HFFc6 (cell line): ENCODE data around the gene HRG. TPM values are rescaled to one million over a fixed set of nuclear protein-coding genes. Genes with fewer than 3 reads are reported as not detected.
"Not testable (repeated sequence)": the region's sequence is repeated elsewhere in the genome, so short reads cannot be mapped to it uniquely, and the experiment has no call there.

Source experiments
- DNase-seq: peaks from one replicate; pipeline ENCODE4 v3.0.0-alpha.2; 2018
- H3K27ac Mint-ChIP-seq: 2 replicates; pipeline ENCODE4 v1.8.0; 2020; ENCODE audit warnings: mild to moderate bottlenecking, mixed read lengths
- H3K27me3 Mint-ChIP-seq: 2 replicates; pipeline ENCODE4 v1.8.0; 2021; ENCODE audit warnings: mild to moderate bottlenecking, moderate library complexity, mixed read lengths; ENCODE audit not compliant: insufficient read depth
- H3K36me3 Mint-ChIP-seq: 2 replicates; pipeline ENCODE4 v1.8.0; 2021; ENCODE audit warnings: low read depth, mixed read lengths
- H3K4me1 Mint-ChIP-seq: 2 replicates; pipeline ENCODE4 v1.8.0; 2020; ENCODE audit warnings: low read depth, mixed read lengths
- H3K4me3 Mint-ChIP-seq: 2 replicates; pipeline ENCODE4 v1.8.0; 2020; ENCODE audit warnings: mild to moderate bottlenecking, moderate library complexity, mixed read lengths
- H3K9me3 Mint-ChIP-seq: 2 replicates; pipeline ENCODE4 v1.8.0; 2020; ENCODE audit warnings: mild to moderate bottlenecking, mixed read lengths
- total RNA-seq, 6 experiments: library from RNA; stranded (reverse); fragmentation: NEBNext Ultra II Directional; extraction: Animal tissue kit (Norgen Biotek cat#: 25700); gene quantifications; 2 replicates in 1 of 6; 3 replicates in 5 of 6; pipeline ENCODE4 v1.2.3, GENCODE V29; 2021
- TF ChIP-seq, protein P1 (sequence below): fragments of 200-600 bp; sonication (generic); IDR thresholded peaks from 2 replicates; pipeline ENCODE4 v1.5.0; 2021; ENCODE audit warnings: antibody characterized with exemption, mild to moderate bottlenecking

HRG gene
- total RNA-seq, 6 experiments from 2014 or later = not detected

DNA sequence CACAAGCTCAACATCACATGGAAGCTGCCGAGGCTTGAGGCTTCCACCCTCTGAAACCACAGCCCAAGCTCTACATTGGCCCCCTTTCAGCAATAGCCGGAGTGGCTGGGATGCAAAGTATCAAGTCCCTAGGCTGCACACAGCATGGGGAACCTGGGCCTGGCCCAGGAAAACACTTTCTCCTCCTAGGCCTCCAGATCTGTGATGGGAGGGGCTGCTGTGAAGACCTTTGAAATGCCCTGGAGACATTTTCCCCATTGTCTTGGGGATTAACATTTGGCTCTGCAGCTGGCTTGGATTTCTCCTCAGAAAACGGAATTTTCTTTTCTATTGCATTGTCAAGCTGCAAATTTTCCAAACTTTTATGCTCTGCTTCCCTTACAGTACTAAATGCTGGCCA, 18.2 kb downstream of the HRG start:
- Mint-ChIP-seq H3K4me3 (no peak overlapping the region), H3K27me3 (peaks cover 9% of the 10 kb centered on the region), H3K27ac (no peak overlapping the region), H3K36me3 (no peaks in the 10 kb centered on the region), H3K4me1 (no peaks in the 10 kb centered on the region), H3K9me3 (peaks cover 6% of the 10 kb centered on the region; the same call in 1 of the 2 replicates)
- TF ChIP-seq, protein P1, sequence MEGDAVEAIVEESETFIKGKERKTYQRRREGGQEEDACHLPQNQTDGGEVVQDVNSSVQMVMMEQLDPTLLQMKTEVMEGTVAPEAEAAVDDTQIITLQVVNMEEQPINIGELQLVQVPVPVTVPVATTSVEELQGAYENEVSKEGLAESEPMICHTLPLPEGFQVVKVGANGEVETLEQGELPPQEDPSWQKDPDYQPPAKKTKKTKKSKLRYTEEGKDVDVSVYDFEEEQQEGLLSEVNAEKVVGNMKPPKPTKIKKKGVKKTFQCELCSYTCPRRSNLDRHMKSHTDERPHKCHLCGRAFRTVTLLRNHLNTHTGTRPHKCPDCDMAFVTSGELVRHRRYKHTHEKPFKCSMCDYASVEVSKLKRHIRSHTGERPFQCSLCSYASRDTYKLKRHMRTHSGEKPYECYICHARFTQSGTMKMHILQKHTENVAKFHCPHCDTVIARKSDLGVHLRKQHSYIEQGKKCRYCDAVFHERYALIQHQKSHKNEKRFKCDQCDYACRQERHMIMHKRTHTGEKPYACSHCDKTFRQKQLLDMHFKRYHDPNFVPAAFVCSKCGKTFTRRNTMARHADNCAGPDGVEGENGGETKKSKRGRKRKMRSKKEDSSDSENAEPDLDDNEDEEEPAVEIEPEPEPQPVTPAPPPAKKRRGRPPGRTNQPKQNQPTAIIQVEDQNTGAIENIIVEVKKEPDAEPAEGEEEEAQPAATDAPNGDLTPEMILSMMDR = no peak
- DNase-seq = no peak

DNA sequence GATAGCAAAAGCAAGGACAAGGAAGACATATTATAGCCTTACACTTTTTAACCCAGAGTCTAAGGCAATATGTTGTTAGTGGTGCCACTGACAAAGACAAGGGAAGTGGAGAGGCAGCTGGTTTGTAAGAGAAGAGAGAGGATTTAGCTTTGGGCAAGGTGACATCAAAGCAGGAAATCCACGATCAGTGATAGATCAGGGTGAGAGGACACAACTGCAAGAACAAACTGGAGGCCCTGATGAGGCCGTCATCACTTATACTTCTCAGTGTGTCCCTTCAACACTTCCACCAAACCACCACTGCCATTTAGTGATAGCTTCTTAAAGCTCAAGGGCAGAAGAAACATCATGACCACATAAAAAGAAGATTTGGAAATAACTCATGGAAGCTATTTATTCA, 20.7 kb downstream of the HRG start:
- not testable (repeated sequence) for H3K4me1 Mint-ChIP-seq, H3K27ac Mint-ChIP-seq, H3K4me3 Mint-ChIP-seq, H3K27me3 Mint-ChIP-seq, H3K36me3 Mint-ChIP-seq, H3K9me3 Mint-ChIP-seq, DNase-seq

DNA sequence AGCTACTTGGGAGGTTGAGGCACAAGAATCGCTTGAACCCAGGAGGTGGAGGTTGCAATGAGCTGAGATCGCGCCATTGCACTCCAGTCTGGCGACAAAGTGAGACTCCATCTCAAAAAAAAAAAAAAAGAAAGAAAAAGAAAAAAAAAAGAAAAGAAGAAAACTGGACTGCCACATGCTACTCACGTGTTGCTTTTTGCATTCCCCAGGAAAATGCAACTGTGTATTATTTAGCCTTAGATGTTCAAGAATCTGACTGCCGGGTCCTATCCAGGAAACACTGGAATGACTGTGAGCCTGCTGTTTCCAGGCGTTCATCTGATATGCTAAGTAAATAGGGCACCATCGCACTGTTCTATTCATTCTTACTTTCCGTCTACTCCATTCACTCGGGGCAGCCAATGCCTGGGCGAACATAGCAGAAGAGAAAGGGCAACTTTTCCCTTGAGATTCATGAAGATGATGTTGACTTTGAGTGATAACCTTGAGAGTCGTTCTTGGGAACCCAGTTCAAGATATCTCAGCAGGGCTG, 21.4 kb downstream of the HRG start:
- Mint-ChIP-seq H3K36me3 (no peaks in the 10 kb centered on the region), H3K9me3 (peaks cover 6% of the 10 kb centered on the region; the same call in 1 of the 2 replicates), H3K27me3 (peaks cover 11% of the 10 kb centered on the region), H3K4me3 (no peak overlapping the region), H3K27ac (no peak overlapping the region), H3K4me1 (no peaks in the 10 kb centered on the region)
- TF ChIP-seq, protein P1 = no peak
- DNase-seq = no peak

DNA sequence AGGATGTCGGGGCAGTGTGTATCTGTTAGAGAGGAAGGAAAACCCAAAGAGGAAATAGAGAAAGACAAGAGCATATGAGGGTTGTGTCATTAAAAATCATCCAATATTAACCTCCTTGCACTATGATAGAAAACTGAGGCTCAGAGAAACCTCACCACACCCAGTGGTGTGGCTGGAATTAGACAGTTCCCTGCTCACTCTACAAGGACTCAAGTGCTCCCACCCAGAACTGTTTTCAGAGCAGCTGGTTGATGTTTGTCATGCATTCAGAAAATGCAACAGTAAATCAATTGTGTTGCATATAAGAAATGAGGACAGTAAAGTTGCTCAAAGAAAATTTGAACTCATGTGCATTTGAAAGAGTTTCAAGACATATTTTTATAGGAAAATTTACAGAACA, 24.5 kb downstream of the HRG start:
- not testable (repeated sequence) for H3K4me1 Mint-ChIP-seq, H3K27ac Mint-ChIP-seq, DNase-seq, H3K9me3 Mint-ChIP-seq, H3K36me3 Mint-ChIP-seq, H3K4me3 Mint-ChIP-seq
- H3K27me3 Mint-ChIP-seq = peaks cover 18% of the 10 kb centered on the region

DNA sequence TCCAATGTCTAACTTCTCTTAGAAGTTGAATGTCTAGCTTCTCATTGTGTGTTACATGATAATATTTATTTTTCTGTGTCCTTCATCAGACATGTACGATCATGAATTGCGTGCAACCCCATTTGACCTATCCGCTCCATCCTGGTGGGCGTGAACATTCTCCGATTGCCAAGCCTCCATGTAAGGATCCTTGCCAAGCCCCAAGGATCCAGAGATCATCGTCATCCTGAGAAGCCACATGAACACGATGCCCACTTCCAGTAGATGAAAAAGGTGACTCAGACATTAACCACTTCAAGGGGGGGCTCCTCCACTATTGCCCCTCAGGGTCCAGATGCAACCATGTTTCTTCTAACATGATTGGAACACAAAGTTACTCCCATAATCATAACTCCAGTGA, 25.9 kb downstream of the HRG start:
- Mint-ChIP-seq H3K27ac (no peak overlapping the region), H3K4me1 (no peaks in the 10 kb centered on the region), H3K36me3 (no peaks in the 10 kb centered on the region), H3K9me3 (no peaks in the 10 kb centered on the region), H3K27me3 (peaks cover 18% of the 10 kb centered on the region), H3K4me3 (no peak overlapping the region)
- TF ChIP-seq, protein P1 = no peak
- DNase-seq = no peak

DNA sequence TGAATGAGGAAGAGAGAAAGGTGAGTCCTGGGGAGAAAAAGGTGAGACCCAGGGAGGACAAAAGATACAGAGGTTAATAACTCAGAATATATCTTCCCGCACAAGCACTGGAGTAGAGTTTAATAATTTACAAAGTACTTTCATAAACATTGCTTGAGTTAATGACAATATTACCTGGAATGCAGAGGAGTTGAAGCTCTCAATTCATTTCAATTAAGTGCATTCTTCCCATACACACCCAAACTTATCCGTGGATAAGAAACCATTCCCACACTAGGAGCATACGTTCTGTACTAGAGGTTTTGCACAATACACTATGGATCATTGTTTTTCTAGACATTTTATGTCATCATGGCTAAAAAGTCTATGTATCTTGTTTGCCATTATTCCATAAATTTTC, 28.0 kb downstream of the HRG start:
- Mint-ChIP-seq H3K27ac (no peak overlapping the region), H3K4me1 (no peaks in the 10 kb centered on the region), H3K27me3 (peaks cover 14% of the 10 kb centered on the region), H3K36me3 (no peaks in the 10 kb centered on the region), H3K4me3 (no peak overlapping the region), H3K9me3 (no peaks in the 10 kb centered on the region)
- TF ChIP-seq, protein P1 = no peak
- DNase-seq = no peak
